IMR-90 (cell line): ENCODE measurements around the gene ERC2. TPM values are rescaled to one million over a fixed set of nuclear protein-coding genes. Genes with fewer than 3 reads are reported as not detected.

ENCODE experiments used
- ATAC-seq: fragments of 200-7000 bp; cut with Tn5 transposase; 2 replicates; pipeline ENCODE4 v1.9.1; 2020; ENCODE audit warnings: low read depth, mild to moderate bottlenecking, moderate library complexity
- BruUV-seq: library from RNA; stranded (reverse); fragments of 400-500 nt; replicated peaks from 2 replicates; lab custom pipeline; 2021; lab: Mats Ljungman, UMichigan
- CTCF ChIA-PET: fragments of 300-600 bp; formaldehyde crosslinking; extraction: SDS; loops from one replicate; lab custom pipeline; 2021; ENCODE audit warnings: antibody characterized with exemption; lab: Yijun Ruan, JAX
- POLR2A ChIA-PET: fragments of 300-600 bp; sonication (Branson Sonifier 250); formaldehyde crosslinking; loops from one replicate; lab custom pipeline; 2022; ENCODE audit warnings: antibody characterized with exemption; ENCODE audit not compliant: unreplicated experiment; lab: Charles Lee
- DNase-seq: peaks from one replicate; pipeline ENCODE4 v3.0.0; 2013
- H2AFZ ChIP-seq: replicated peaks from 2 replicates; pipeline ENCODE3; 2013; ENCODE audit warnings: low read length, mild to moderate bottlenecking; ENCODE audit not compliant: poor library complexity
- H2AK5ac ChIP-seq: 2 replicates; pipeline ENCODE4 v1.6.1; 2013; ENCODE audit warnings: low read depth, low read length, inconsistent platforms
- H2AK9ac ChIP-seq: replicated peaks from 2 replicates; pipeline ENCODE3; 2013; ENCODE audit warnings: mild to moderate bottlenecking, low read depth, low read length, moderate library complexity; ENCODE audit not compliant: poor library complexity
- H2BK120ac ChIP-seq: 2 replicates; pipeline ENCODE4 v1.6.1; 2013; ENCODE audit warnings: low read depth, low read length, inconsistent platforms
- H2BK15ac ChIP-seq: 3 replicates; pipeline ENCODE4 v1.6.1; 2013; ENCODE audit warnings: low read depth, low read length, inconsistent platforms
- H2BK20ac ChIP-seq: 2 replicates; pipeline ENCODE4 v1.6.1; 2013; ENCODE audit warnings: low read depth, mild to moderate bottlenecking, inconsistent platforms, low read length, moderate library complexity
- H2BK5ac ChIP-seq: 2 replicates; pipeline ENCODE4 v1.6.1; 2013; ENCODE audit warnings: mild to moderate bottlenecking, low read depth, low read length, inconsistent platforms; ENCODE audit not compliant: poor library complexity, severe bottlenecking
- H3K14ac ChIP-seq: replicated peaks from 2 replicates; pipeline ENCODE4 v1.6.1; 2013; ENCODE audit warnings: low read depth, low read length, inconsistent platforms
- H3K18ac ChIP-seq: 2 replicates; pipeline ENCODE4 v1.6.1; 2013; ENCODE audit warnings: low read depth, low read length, control low read depth
- H3K23ac ChIP-seq: 2 replicates; pipeline ENCODE4 v1.6.1; 2013; ENCODE audit warnings: low read depth, low read length, inconsistent platforms
- H3K27ac ChIP-seq: 2 replicates; pipeline ENCODE4 v1.5.1; 2013; ENCODE audit warnings: mild to moderate bottlenecking, control low read depth, low read length; ENCODE audit not compliant: insufficient read depth
- H3K27me3 ChIP-seq: 2 replicates; pipeline ENCODE4 v1.6.1; 2013; ENCODE audit warnings: low read length; ENCODE audit not compliant: control insufficient read depth, insufficient read depth
- H3K36me3 ChIP-seq: 2 replicates; pipeline ENCODE4 v1.6.1; 2013; ENCODE audit warnings: low read length, mixed read lengths; ENCODE audit not compliant: control insufficient read depth, insufficient read depth
- H3K4ac ChIP-seq: 2 replicates; pipeline ENCODE4 v1.6.1; 2013; ENCODE audit warnings: low read depth, low read length, inconsistent platforms
- H3K4me1 ChIP-seq: 2 replicates; pipeline ENCODE4 v1.6.1; 2013; ENCODE audit warnings: low read length, mixed read lengths; ENCODE audit not compliant: control insufficient read depth, insufficient read depth
- H3K4me2 ChIP-seq: 2 replicates; pipeline ENCODE4 v1.6.1; 2013; ENCODE audit warnings: low read depth, mild to moderate bottlenecking, control low read depth, low read length, moderate library complexity
- H3K4me3 ChIP-seq: 2 replicates; pipeline ENCODE4 v1.5.1; 2013; ENCODE audit warnings: low read depth, mild to moderate bottlenecking, control low read depth, low read length, moderate library complexity; ENCODE audit not compliant: insufficient read depth
- H3K56ac ChIP-seq: 2 replicates; pipeline ENCODE4 v1.6.1; 2013; ENCODE audit warnings: low read length, inconsistent platforms; ENCODE audit not compliant: insufficient read depth; ENCODE audit errors: extremely low read depth
- H3K79me1 ChIP-seq, 2 experiments: 2 replicates each; pipeline ENCODE4 v1.6.1; 2013; ENCODE audit warnings: low read length in 2 of 2, inconsistent platforms in 1 of 2, low read depth in 1 of 2
- H3K9ac ChIP-seq: 2 replicates; pipeline ENCODE4 v1.6.1; 2013; ENCODE audit warnings: low read depth, low read length, control low read depth
- H3K9me1 ChIP-seq: 2 replicates; pipeline ENCODE4 v1.6.1; 2013; ENCODE audit warnings: low read length, inconsistent platforms; ENCODE audit not compliant: insufficient read depth
- H3K9me3 ChIP-seq: 2 replicates; pipeline ENCODE4 v1.6.1; 2013; ENCODE audit warnings: low read length; ENCODE audit not compliant: control insufficient read depth, insufficient read depth
- H4K20me1 ChIP-seq: 2 replicates; pipeline ENCODE4 v1.6.1; 2013; ENCODE audit warnings: low read length, inconsistent platforms; ENCODE audit not compliant: insufficient read depth
- H4K5ac ChIP-seq: 2 replicates; pipeline ENCODE4 v1.6.1; 2013; ENCODE audit warnings: mild to moderate bottlenecking, low read depth, low read length, control low read depth
- H4K8ac ChIP-seq, 2 experiments: 2 replicates each; pipeline ENCODE4 v1.6.1; 2013; ENCODE audit warnings: low read depth in 2 of 2, low read length in 2 of 2, control low read depth in 1 of 2, inconsistent platforms in 1 of 2
- H4K91ac ChIP-seq: 2 replicates; pipeline ENCODE4 v1.6.1; 2013; ENCODE audit warnings: low read depth, low read length, inconsistent platforms; ENCODE audit not compliant: insufficient read depth
- BHLHE40 ChIP-seq: fragments of 150-350 bp; IDR thresholded peaks from 2 replicates; pipeline ENCODE4 v1.6.1; 2016; ENCODE audit warnings: mild to moderate bottlenecking, low read depth, low read length
- CEBPB ChIP-seq: IDR thresholded peaks from 2 replicates; pipeline ENCODE4 v1.6.1; 2012; ENCODE audit warnings: low read depth, low read length, improper control_type of control experiment
- CHD1 ChIP-seq: IDR thresholded peaks from 2 replicates; pipeline ENCODE4 v1.6.1; 2012; ENCODE audit warnings: low read depth, low read length, improper control_type of control experiment
- CTCF ChIP-seq: conservative IDR thresholded peaks from 2 replicates; pipeline ENCODE4 v1.5.1; 2012; ENCODE audit warnings: mild to moderate bottlenecking, low read depth, low read length, improper control_type of control experiment
- MAFK ChIP-seq: IDR thresholded peaks from 2 replicates; pipeline ENCODE4 v1.6.1; 2012; ENCODE audit warnings: low read depth, low read length, improper control_type of control experiment
- MAZ ChIP-seq: IDR thresholded peaks from 2 replicates; pipeline ENCODE4 v1.6.1; 2012; ENCODE audit warnings: low read depth, mild to moderate bottlenecking, low read length, improper control_type of control experiment, moderate library complexity, borderline replicate concordance
- NFE2L2 ChIP-seq: fragments of 150-350 bp; IDR thresholded peaks from 2 replicates; pipeline ENCODE4 v1.6.1; 2016; ENCODE audit warnings: low read depth, mild to moderate bottlenecking, low read length
- POLR2A ChIP-seq: IDR thresholded peaks from 2 replicates; pipeline ENCODE4 v1.6.1; 2012; ENCODE audit warnings: mild to moderate bottlenecking, low read depth, low read length
- RAD21 ChIP-seq: IDR thresholded peaks from 2 replicates; pipeline ENCODE4 v1.6.1; 2012; ENCODE audit warnings: low read length, improper control_type of control experiment
- RCOR1 ChIP-seq: IDR thresholded peaks from 2 replicates; pipeline ENCODE4 v1.6.1; 2012; ENCODE audit warnings: mild to moderate bottlenecking, low read length, improper control_type of control experiment; ENCODE audit not compliant: insufficient replicate concordance
- RFX5 ChIP-seq: IDR thresholded peaks from 2 replicates; pipeline ENCODE4 v1.8.0; 2012; ENCODE audit warnings: low read depth, mild to moderate bottlenecking, low read length, moderate library complexity
- SMC3 ChIP-seq: fragments of 150-350 bp; IDR thresholded peaks from 2 replicates; pipeline ENCODE4 v1.6.1; 2016; ENCODE audit warnings: low read depth, mild to moderate bottlenecking, antibody characterized with exemption, low read length, moderate library complexity
- USF2 ChIP-seq: fragments of 150-350 bp; IDR thresholded peaks from 2 replicates; pipeline ENCODE4 v1.6.1; 2017; ENCODE audit warnings: mild to moderate bottlenecking, antibody characterized with exemption, low read length, low read depth
- WGBS, 2 experiments: methylation state at CpG; one replicate each; pipeline versions ENCODE4 v1.1.5 to v1.1.7; 2013; ENCODE audit warnings: missing lambda C conversion rate in 2 of 2; ENCODE audit not compliant: insufficient read length in 1 of 2; ENCODE audit errors: extremely low coverage in 2 of 2; 5-methylcytosine and 5-hydroxymethylcytosine counted together
- dilution Hi-C: fragments of 300-500 bp; cut with HindIII; formaldehyde crosslinking; loops from one replicate; pipeline ENCODE4 v1.14.3; 2018; ENCODE audit warnings: low sequenced_read_pairs; ENCODE audit not compliant: unreplicated experiment
- in situ Hi-C: fragments of 300-500 bp; cut with MboI; formaldehyde crosslinking; loops from 3 replicates; pipeline ENCODE4 v1.14.3; 2019; ENCODE audit warnings: low sequenced_read_pairs, inconsistent platforms, mixed read lengths
- intact Hi-C: fragments of 100-400 bp; cut with micrococcal nuclease; formaldehyde crosslinking; loops from 2 replicates; pipeline ENCODE4 v1.10.0; 2022
- polyA plus RNA-seq, 3 experiments: library from polyadenylated mRNA; depleted of rRNA; stranded (reverse); fragments of >200 nt; gene quantifications; 2 replicates each; pipeline ENCODE4 v1.2.3, GENCODE V29; 2012; ENCODE audit warnings: low replicate concordance in 1 of 3
- total RNA-seq: library from RNA; depleted of rRNA; stranded (reverse); fragments of >200 nt; gene quantifications from 2 replicates; pipeline ENCODE4 v1.2.3, GENCODE V29; 2012

The ERC2 gene
- total and polyA plus RNA-seq, 2 of the 4 experiments (the other 2 are of a cell fraction) = 0.17 to 0.18 TPM

- no peak overlapping the region for H2BK20ac ChIP-seq
- TF ChIP-seq CEBPB (no peak), NFE2L2 (no peak), RAD21 (no peak), SMC3 (no peak), RFX5 (no peak), CHD1 (no peak), RCOR1 (no peak), MAFK (no peak), BHLHE40 (no peak), MAZ (no peak), USF2 (no peak), POLR2A (no peak), CTCF (no peak)
- H2BK120ac ChIP-seq = no peak overlapping the region
- H3K9me3 ChIP-seq = no peaks in the 10 kb centered on the region
- no peak for DNase-seq
- no peak overlapping the region for H4K91ac ChIP-seq
- no peaks in the 10 kb centered on the region for H3K36me3 ChIP-seq
- no peak overlapping the region for H4K5ac ChIP-seq
- no peak overlapping the region for H2AK9ac ChIP-seq
- no peak overlapping the region for H3K4me3 ChIP-seq
- H3K56ac ChIP-seq = no peak overlapping the region
- peaks cover 18% of the 10 kb centered on the region for H3K27me3 ChIP-seq
- peaks cover 2% of the 10 kb centered on the region; the same call in 1 of the 2 replicates for H3K9me1 ChIP-seq
- ChIA-PET CTCF (no interaction called here), POLR2A (no interaction called here)
- no peaks in the 10 kb centered on the region for H3K4me1 ChIP-seq
- H3K14ac ChIP-seq = no peak overlapping the region
- no peak overlapping the region for H2AK5ac ChIP-seq
- dilution Hi-C loops (no loop called here), intact Hi-C loops (no loop called here), in situ Hi-C loops (no loop called here)
- H3K27ac ChIP-seq = no peak overlapping the region
- no peak overlapping the region for H3K4ac ChIP-seq
- no peak overlapping the region for H3K18ac ChIP-seq
- H3K79me1 ChIP-seq = no peaks in the 10 kb centered on the region
- ATAC-seq = no peak
- no peaks in the 10 kb centered on the region for H4K20me1 ChIP-seq
- no peak overlapping the region for H2BK15ac ChIP-seq
- BruUV-seq = no TSS peak
- H3K23ac ChIP-seq = no peak overlapping the region
- H3K4me2 ChIP-seq = no peak overlapping the region
- no CpG with 5 or more reads among the region's 4 CpGs for whole genome bisulfite sequencing, 2 experiments
- no peak overlapping the region for H4K8ac ChIP-seq
- H3K9ac ChIP-seq = no peak overlapping the region
- no peak overlapping the region for H2BK5ac ChIP-seq
- no peak overlapping the region for H2AFZ ChIP-seq
These were observed 930.1 kb downstream of the ERC2 start for GRCh38 chr3:55538158-55538557.
